Dendritic cell treated with granulocyte-macrophage colony-stimulating factor and Interleukin-4, amounts not matched to agents 40 ng/mL and 50 ng/mL, for 4 days (primary cell): ENCODE data around the gene NLRP9.
"Not testable (repeated sequence)": the region's sequence is repeated elsewhere in the genome, so short reads cannot be mapped to it uniquely, and the experiment has no call there.

ENCODE experiments used
- H3K27ac Mint-ChIP-seq: one replicate; pipeline ENCODE4 v1.8.0; 2022; ENCODE audit warnings: mild to moderate bottlenecking, mixed read lengths
- H3K27me3 Mint-ChIP-seq: one replicate; pipeline ENCODE4 v1.8.0; 2022; ENCODE audit warnings: mild to moderate bottlenecking, mixed read lengths
- H3K36me3 Mint-ChIP-seq: one replicate; pipeline ENCODE4 v1.8.0; 2022; ENCODE audit warnings: low read depth, mixed read lengths
- H3K4me1 Mint-ChIP-seq: one replicate; pipeline ENCODE4 v1.8.0; 2022; ENCODE audit warnings: low read depth, mixed read lengths
- H3K4me3 Mint-ChIP-seq: one replicate; pipeline ENCODE4 v1.8.0; 2022; ENCODE audit warnings: mild to moderate bottlenecking, moderate library complexity, mixed read lengths
- H3K9me3 Mint-ChIP-seq: one replicate; pipeline ENCODE4 v1.8.0; 2022; ENCODE audit warnings: mixed read lengths
- intact Hi-C: fragments of 100-400 bp; cut with micrococcal nuclease; formaldehyde crosslinking; loops from one replicate; pipeline ENCODE4 v1.15.0; 2022

NLRP9 gene

GRCh38 chr19:55738302-55738701 is at the start of gene NLRP9:
TSS of gene NLRP9 (minus strand) at chr19:55738402. CDS start at chr19:55738374, 28 bp downstream.
- H3K4me3 Mint-ChIP-seq = no peak within 1 kb of the TSS
- intact Hi-C loops = no loop called here
- H3K36me3 Mint-ChIP-seq = no peaks in the 10 kb centered on the region
- no peak within 1 kb of the TSS for H3K27ac Mint-ChIP-seq
- no peaks in the 10 kb centered on the region for H3K27me3 Mint-ChIP-seq
- peaks cover 7% of the 10 kb centered on the region for H3K9me3 Mint-ChIP-seq
- H3K4me1 Mint-ChIP-seq = no peaks in the 10 kb centered on the region

GRCh38 chr19:55781112-55781511 is 42.9 kb upstream of the NLRP9 start:
- intact Hi-C loops = no loop called here
- peaks cover 17% of the 10 kb centered on the region for H3K9me3 Mint-ChIP-seq
- no peak overlapping the region for H3K27ac Mint-ChIP-seq
- H3K36me3 Mint-ChIP-seq = no peaks in the 10 kb centered on the region
- peaks cover 2% of the 10 kb centered on the region for H3K27me3 Mint-ChIP-seq
- no peaks in the 10 kb centered on the region for H3K4me1 Mint-ChIP-seq
- H3K4me3 Mint-ChIP-seq = no peak overlapping the region

- Mint-ChIP-seq H3K9me3 (peaks cover 25% of the 10 kb centered on the region), H3K27me3 (peaks cover 5% of the 10 kb centered on the region), H3K4me3 (no peak overlapping the region), H3K27ac (no peak overlapping the region), H3K4me1 (no peaks in the 10 kb centered on the region), H3K36me3 (no peaks in the 10 kb centered on the region)
- intact Hi-C loops = no loop called here
Measured at GRCh38 chr19:55778331-55778730, 40.1 kb upstream of the NLRP9 start.

GRCh38 chr19:55777528-55777927 is 39.3 kb upstream of the NLRP9 start:
- Mint-ChIP-seq H3K27ac (no peak overlapping the region), H3K4me3 (no peak overlapping the region), H3K36me3 (no peaks in the 10 kb centered on the region), H3K9me3 (peaks cover 25% of the 10 kb centered on the region), H3K4me1 (no peaks in the 10 kb centered on the region), H3K27me3 (peaks cover 5% of the 10 kb centered on the region)
- intact Hi-C loops = no loop called here

GRCh38 chr19:55769632-55770031 is 31.4 kb upstream of the NLRP9 start:
- H3K4me3 Mint-ChIP-seq, H3K27ac Mint-ChIP-seq, H3K27me3 Mint-ChIP-seq, H3K36me3 Mint-ChIP-seq, H3K4me1 Mint-ChIP-seq, intact Hi-C loops: not testable (repeated sequence)
- H3K9me3 Mint-ChIP-seq = peaks cover 48% of the 10 kb centered on the region

GRCh38 chr19:55768818-55769217 is 30.6 kb upstream of the NLRP9 start, which contains the start of gene RFPL4AL1:
TSS of gene RFPL4AL1 (plus strand) at chr19:55769118. CDS start at chr19:55771805, 2,687 bp downstream.
- H3K27ac Mint-ChIP-seq, H3K4me1 Mint-ChIP-seq, H3K4me3 Mint-ChIP-seq, intact Hi-C loops, H3K36me3 Mint-ChIP-seq, H3K27me3 Mint-ChIP-seq: not testable (repeated sequence)
- H3K9me3 Mint-ChIP-seq = peaks cover 51% of the 10 kb centered on the region

- H3K4me3 Mint-ChIP-seq = no peak overlapping the region
- H3K27ac Mint-ChIP-seq = no peak overlapping the region
- no peaks in the 10 kb centered on the region for H3K36me3 Mint-ChIP-seq
- no peaks in the 10 kb centered on the region for H3K4me1 Mint-ChIP-seq
- H3K27me3 Mint-ChIP-seq = peaks cover 3% of the 10 kb centered on the region
- H3K9me3 Mint-ChIP-seq = peaks cover 49% of the 10 kb centered on the region
- intact Hi-C loops = no loop called here
Measured at GRCh38 chr19:55766466-55766865, 28.3 kb upstream of the NLRP9 start.

GRCh38 chr19:55758797-55759196 is 20.6 kb upstream of the NLRP9 start, which contains the start of gene RFPL4A:
TSS of gene RFPL4A (plus strand) at chr19:55759097. CDS start at chr19:55761801, 2,704 bp downstream.
- H3K27me3 Mint-ChIP-seq, H3K4me3 Mint-ChIP-seq, H3K4me1 Mint-ChIP-seq, H3K27ac Mint-ChIP-seq, intact Hi-C loops, H3K36me3 Mint-ChIP-seq: not testable (repeated sequence)
- peaks cover 39% of the 10 kb centered on the region for H3K9me3 Mint-ChIP-seq

GRCh38 chr19:55756808-55757207 is 18.6 kb upstream of the NLRP9 start:
- H3K4me1 Mint-ChIP-seq, H3K27me3 Mint-ChIP-seq, H3K27ac Mint-ChIP-seq, intact Hi-C loops, H3K36me3 Mint-ChIP-seq, H3K4me3 Mint-ChIP-seq: not testable (repeated sequence)
- H3K9me3 Mint-ChIP-seq = peaks cover 49% of the 10 kb centered on the region

GRCh38 chr19:55753401-55753800 is 15.2 kb upstream of the NLRP9 start:
- Mint-ChIP-seq H3K27me3 (no peaks in the 10 kb centered on the region), H3K36me3 (no peaks in the 10 kb centered on the region), H3K4me1 (no peaks in the 10 kb centered on the region), H3K9me3 (peaks cover 20% of the 10 kb centered on the region), H3K27ac (no peak overlapping the region), H3K4me3 (no peak overlapping the region)
- intact Hi-C loops = no loop called here

- Mint-ChIP-seq H3K36me3 (no peaks in the 10 kb centered on the region), H3K4me3 (no peak overlapping the region), H3K27ac (no peak overlapping the region), H3K4me1 (no peaks in the 10 kb centered on the region), H3K9me3 (peaks cover 10% of the 10 kb centered on the region), H3K27me3 (no peaks in the 10 kb centered on the region)
- intact Hi-C loops = no loop called here
Measured at GRCh38 chr19:55750715-55751114, 12.5 kb upstream of the NLRP9 start.

- intact Hi-C loops, H3K4me1 Mint-ChIP-seq, H3K27me3 Mint-ChIP-seq, H3K4me3 Mint-ChIP-seq, H3K27ac Mint-ChIP-seq, H3K36me3 Mint-ChIP-seq: not testable (repeated sequence)
- peaks cover 12% of the 10 kb centered on the region for H3K9me3 Mint-ChIP-seq
Measured at GRCh38 chr19:55730378-55730777, 7.8 kb downstream of the NLRP9 start.

- H3K36me3 Mint-ChIP-seq = no peaks in the 10 kb centered on the region
- intact Hi-C loops = no loop called here
- H3K4me3 Mint-ChIP-seq = no peak overlapping the region
- peaks cover 7% of the 10 kb centered on the region for H3K27me3 Mint-ChIP-seq
- H3K4me1 Mint-ChIP-seq = no peaks in the 10 kb centered on the region
- H3K27ac Mint-ChIP-seq = no peak overlapping the region
- peaks cover 43% of the 10 kb centered on the region for H3K9me3 Mint-ChIP-seq
Measured at GRCh38 chr19:55723491-55723890, 14.7 kb downstream of the NLRP9 start.

- Mint-ChIP-seq H3K4me3 (no peak overlapping the region), H3K9me3 (peaks cover 46% of the 10 kb centered on the region), H3K27ac (no peak overlapping the region), H3K27me3 (peaks cover 3% of the 10 kb centered on the region), H3K4me1 (no peaks in the 10 kb centered on the region), H3K36me3 (no peaks in the 10 kb centered on the region)
- intact Hi-C loops = no loop called here
Measured at GRCh38 chr19:55720801-55721200, 17.4 kb downstream of the NLRP9 start.

- intact Hi-C loops = no loop called here
- H3K27me3 Mint-ChIP-seq = peaks cover 3% of the 10 kb centered on the region
- H3K9me3 Mint-ChIP-seq = peaks cover 46% of the 10 kb centered on the region
- no peak overlapping the region for H3K27ac Mint-ChIP-seq
- H3K4me3 Mint-ChIP-seq = no peak overlapping the region
- H3K4me1 Mint-ChIP-seq = no peaks in the 10 kb centered on the region
- no peaks in the 10 kb centered on the region for H3K36me3 Mint-ChIP-seq
Measured at GRCh38 chr19:55720214-55720746, 17.9 kb downstream of the NLRP9 start.
